ENCODE measurements around the gene WSB1. TPM values are rescaled to one million over a fixed set of nuclear protein-coding genes. Genes with fewer than 3 reads are reported as not detected.

Gene WSB1
- total and polyA plus RNA-seq, 10 of the 15 experiments (the other 5 are each of a cell fraction or from before 2014, with no cell fraction given): 26.6 to 458 (median 101) TPM

DNA sequence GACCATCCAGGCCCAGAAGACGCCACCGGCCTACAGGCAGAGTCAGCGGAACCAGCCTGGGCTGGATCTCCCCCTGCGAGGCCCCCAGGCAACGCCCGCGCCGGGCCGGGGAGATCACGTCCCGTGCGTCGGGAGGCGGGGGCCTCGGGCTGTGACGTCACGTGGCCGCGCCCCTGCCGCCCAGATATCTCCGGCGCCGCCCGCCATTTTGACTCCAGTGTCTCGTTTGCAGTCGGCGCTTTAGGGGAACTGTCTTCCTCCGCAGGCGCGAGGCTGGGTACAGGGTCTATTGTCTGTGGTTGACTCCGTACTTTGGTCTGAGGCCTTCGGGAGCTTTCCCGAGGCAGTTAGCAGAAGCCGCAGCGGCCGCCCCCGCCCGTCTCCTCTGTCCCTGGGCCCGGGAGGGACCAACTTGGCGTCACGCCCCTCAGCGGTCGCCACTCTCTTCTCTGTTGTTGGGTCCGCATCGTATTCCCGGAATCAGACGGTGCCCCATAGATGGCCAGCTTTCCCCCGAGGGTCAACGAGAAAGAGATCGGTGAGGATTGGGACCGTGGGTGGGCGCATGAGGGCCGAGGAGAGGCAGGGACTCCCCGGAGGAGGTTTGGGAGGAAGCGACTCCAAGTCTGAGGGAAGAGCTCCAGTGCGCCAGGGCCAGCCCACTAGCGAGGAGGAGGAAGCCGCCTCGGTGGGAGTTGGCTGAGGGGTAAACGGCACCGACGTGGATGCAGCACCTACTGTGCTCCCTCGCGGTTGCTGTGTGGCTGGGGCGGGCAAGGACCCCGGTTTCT lies at the start of gene WSB1 (continued):
- TF ChIP-seq, protein P1, sequence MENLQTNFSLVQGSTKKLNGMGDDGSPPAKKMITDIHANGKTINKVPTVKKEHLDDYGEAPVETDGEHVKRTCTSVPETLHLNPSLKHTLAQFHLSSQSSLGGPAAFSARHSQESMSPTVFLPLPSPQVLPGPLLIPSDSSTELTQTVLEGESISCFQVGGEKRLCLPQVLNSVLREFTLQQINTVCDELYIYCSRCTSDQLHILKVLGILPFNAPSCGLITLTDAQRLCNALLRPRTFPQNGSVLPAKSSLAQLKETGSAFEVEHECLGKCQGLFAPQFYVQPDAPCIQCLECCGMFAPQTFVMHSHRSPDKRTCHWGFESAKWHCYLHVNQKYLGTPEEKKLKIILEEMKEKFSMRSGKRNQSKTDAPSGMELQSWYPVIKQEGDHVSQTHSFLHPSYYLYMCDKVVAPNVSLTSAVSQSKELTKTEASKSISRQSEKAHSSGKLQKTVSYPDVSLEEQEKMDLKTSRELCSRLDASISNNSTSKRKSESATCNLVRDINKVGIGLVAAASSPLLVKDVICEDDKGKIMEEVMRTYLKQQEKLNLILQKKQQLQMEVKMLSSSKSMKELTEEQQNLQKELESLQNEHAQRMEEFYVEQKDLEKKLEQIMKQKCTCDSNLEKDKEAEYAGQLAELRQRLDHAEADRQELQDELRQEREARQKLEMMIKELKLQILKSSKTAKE (IDR thresholded peaks at IDR 0.05; ENCODE audit: low read depth, poor library complexity, severe bottlenecking): no peak
- TF ChIP-seq SMC3 (IDR thresholded peaks at IDR 0.05; ENCODE audit: borderline replicate concordance, low read length) (no peak), MTA2 (IDR thresholded peaks at IDR 0.05; ENCODE audit: low read depth) (no peak), GABPA (IDR thresholded peaks at IDR 0.05; ENCODE audit: low read depth) (no peak), CEBPB (IDR thresholded peaks at IDR 0.05; ENCODE audit: borderline replicate concordance in 1 of 2, low read depth in 2 of 2, low read length in 2 of 2) (no peak), ZNF207 (IDR thresholded peaks at IDR 0.05; ENCODE audit: borderline replicate concordance) (no peak), NR2C2 (IDR thresholded peaks at IDR 0.05; ENCODE audit: borderline replicate concordance, control insufficient read depth, insufficient read length, low read depth) (no peak), RELA (IDR thresholded peaks at IDR 0.05; ENCODE audit: borderline replicate concordance, partially characterized antibody) (peak; percentile 75), MTA3 (IDR thresholded peaks at IDR 0.05; ENCODE audit: borderline replicate concordance, low read length) (no peak), SPI1 (IDR thresholded peaks at IDR 0.05; ENCODE audit: borderline replicate concordance, insufficient read depth, low read depth, low read length) (no peak; the same call in 1 of the 2 replicates), RB1 (IDR thresholded peaks at IDR 0.05; ENCODE audit: borderline replicate concordance) (peak; percentile 61), FOXK2 (IDR thresholded peaks at IDR 0.05) (no peak), EED (IDR thresholded peaks at IDR 0.05; ENCODE audit: low read depth) (peak; percentile 40; the same call in 1 of the 2 replicates), TAF1 (IDR thresholded peaks at IDR 0.05; ENCODE audit: borderline replicate concordance, low read depth, low read length) (peak; percentile 99), PAX8 (IDR thresholded peaks at IDR 0.05) (no peak), SUZ12 (IDR thresholded peaks at IDR 0.05; ENCODE audit: unreplicated experiment) (no peak), SUPT20H (IDR thresholded peaks at IDR 0.05; ENCODE audit: borderline replicate concordance, control insufficient read depth, low read depth, low read length) (no peak), JUND (IDR thresholded peaks at IDR 0.05; ENCODE audit: low read depth, low read length) (no peak), POLR2AphosphoS5 (IDR thresholded peaks at IDR 0.05; ENCODE audit: low read length) (peak; percentile 99), SP1 (IDR thresholded peaks at IDR 0.05; ENCODE audit: low read depth, low read length) (peak; percentile 58), BHLHE40 (IDR thresholded peaks at IDR 0.05; ENCODE audit: borderline replicate concordance in 1 of 2, low read depth in 2 of 2, low read length in 1 of 2) (peak; percentile 91 to 98), ASH2L (IDR thresholded peaks at IDR 0.05; ENCODE audit: borderline replicate concordance, low read depth) (no peak), WRNIP1 (IDR thresholded peaks at IDR 0.05; ENCODE audit: borderline replicate concordance, low read depth, low read length) (0 out of 2 replicates have a peak, but pooled peaks have one; percentile 12), NBN (IDR thresholded peaks at IDR 0.05) (peak; percentile 100), ATF7 (IDR thresholded peaks at IDR 0.05; ENCODE audit: low read depth) (peak; percentile 71; the same call in 1 of the 2 replicates)
- TF ChIP-seq, protein P2, sequence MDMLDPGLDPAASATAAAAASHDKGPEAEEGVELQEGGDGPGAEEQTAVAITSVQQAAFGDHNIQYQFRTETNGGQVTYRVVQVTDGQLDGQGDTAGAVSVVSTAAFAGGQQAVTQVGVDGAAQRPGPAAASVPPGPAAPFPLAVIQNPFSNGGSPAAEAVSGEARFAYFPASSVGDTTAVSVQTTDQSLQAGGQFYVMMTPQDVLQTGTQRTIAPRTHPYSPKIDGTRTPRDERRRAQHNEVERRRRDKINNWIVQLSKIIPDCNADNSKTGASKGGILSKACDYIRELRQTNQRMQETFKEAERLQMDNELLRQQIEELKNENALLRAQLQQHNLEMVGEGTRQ (IDR thresholded peaks at IDR 0.05; ENCODE audit: borderline replicate concordance, low read depth, low read length): peak; percentile 31
- TF ChIP-seq, protein P3, sequence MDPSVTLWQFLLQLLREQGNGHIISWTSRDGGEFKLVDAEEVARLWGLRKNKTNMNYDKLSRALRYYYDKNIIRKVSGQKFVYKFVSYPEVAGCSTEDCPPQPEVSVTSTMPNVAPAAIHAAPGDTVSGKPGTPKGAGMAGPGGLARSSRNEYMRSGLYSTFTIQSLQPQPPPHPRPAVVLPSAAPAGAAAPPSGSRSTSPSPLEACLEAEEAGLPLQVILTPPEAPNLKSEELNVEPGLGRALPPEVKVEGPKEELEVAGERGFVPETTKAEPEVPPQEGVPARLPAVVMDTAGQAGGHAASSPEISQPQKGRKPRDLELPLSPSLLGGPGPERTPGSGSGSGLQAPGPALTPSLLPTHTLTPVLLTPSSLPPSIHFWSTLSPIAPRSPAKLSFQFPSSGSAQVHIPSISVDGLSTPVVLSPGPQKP (IDR thresholded peaks at IDR 0.05; ENCODE audit: low read depth, low read length): 0 out of 2 replicates have a peak, but pooled peaks have one; percentile 17

All from GM12878 (cell line).